Transverse colon (tissue), 4 donors: ENCODE data around the gene RGS10.

Experiments
- CTCF ChIP-seq, 5 experiments: fragments of 200-600 bp in 3 of 5; fragments of 450-650 bp in 2 of 5; sonication (generic) in 3 of 5; IDR thresholded peaks; 1 replicate in 2 of 5; 2 replicates in 3 of 5; pipeline ENCODE4 v1.5.1; 2016 to 2017; ENCODE audit warnings: antibody characterized with exemption in 5 of 5, inconsistent platforms in 3 of 5, mild to moderate bottlenecking in 2 of 5, moderate library complexity in 1 of 5
- POLR2AphosphoS5 ChIP-seq, 3 donors: sonication (generic); formaldehyde crosslinking; IDR thresholded peaks; one replicate each; pipeline ENCODE4 v1.6.1; 2016; ENCODE audit warnings: antibody characterized with exemption in 3 of 3

GRCh38 chr10:119461923-119462322 is 80.6 kb downstream of the RGS10 start:
- TF ChIP-seq POLR2AphosphoS5 (IDR thresholded peaks at IDR 0.05) (no peak), CTCF (IDR thresholded peaks at IDR 0.05) (no peak)
